Esophagus squamous epithelium (tissue), 4 donors: ENCODE results near the gene PML.

Source experiments
- CTCF ChIP-seq, 6 experiments: fragments of 450-650 bp in 4 of 6; fragments of 200-600 bp in 2 of 6; sonication (generic) in 2 of 6; IDR thresholded peaks; one replicate each; pipeline ENCODE4 v1.5.1; 2016 to 2019; ENCODE audit warnings: antibody characterized with exemption in 6 of 6, mild to moderate bottlenecking in 4 of 6, moderate library complexity in 4 of 6
- POLR2A ChIP-seq, 4 donors: fragments of 450-650 bp; IDR thresholded peaks; one replicate each; pipeline ENCODE4 v1.6.1; 2017; ENCODE audit warnings: antibody characterized with exemption in 4 of 4, mild to moderate bottlenecking in 4 of 4, moderate library complexity in 3 of 4

GRCh38 chr15:74053941-74054529 is 59.5 kb downstream of the PML start:
- TF ChIP-seq CTCF (IDR thresholded peaks at IDR 0.05) (peak; percentile 24 to 77 (median 57)), POLR2A (IDR thresholded peaks at IDR 0.05) (no peak)
